IMR-90 (cell line): ENCODE measurements around the gene MADD.

ENCODE experiments used
- BHLHE40 ChIP-seq: fragments of 150-350 bp; IDR thresholded peaks from 2 replicates; pipeline ENCODE4 v1.6.1; 2016; ENCODE audit warnings: mild to moderate bottlenecking, low read depth, low read length
- CEBPB ChIP-seq: IDR thresholded peaks from 2 replicates; pipeline ENCODE4 v1.6.1; 2012; ENCODE audit warnings: low read depth, low read length, improper control_type of control experiment
- CHD1 ChIP-seq: IDR thresholded peaks from 2 replicates; pipeline ENCODE4 v1.6.1; 2012; ENCODE audit warnings: low read depth, low read length, improper control_type of control experiment
- MAFK ChIP-seq: IDR thresholded peaks from 2 replicates; pipeline ENCODE4 v1.6.1; 2012; ENCODE audit warnings: low read depth, low read length, improper control_type of control experiment
- MXI1 ChIP-seq: IDR thresholded peaks from 2 replicates; pipeline ENCODE4 v1.6.1; 2012; ENCODE audit warnings: low read depth, mild to moderate bottlenecking, low read length, moderate library complexity, borderline replicate concordance
- NFE2L2 ChIP-seq: fragments of 150-350 bp; IDR thresholded peaks from 2 replicates; pipeline ENCODE4 v1.6.1; 2016; ENCODE audit warnings: low read depth, mild to moderate bottlenecking, low read length
- POLR2A ChIP-seq: IDR thresholded peaks from 2 replicates; pipeline ENCODE4 v1.6.1; 2012; ENCODE audit warnings: mild to moderate bottlenecking, low read depth, low read length
- RAD21 ChIP-seq: IDR thresholded peaks from 2 replicates; pipeline ENCODE4 v1.6.1; 2012; ENCODE audit warnings: low read length, improper control_type of control experiment
- RCOR1 ChIP-seq: IDR thresholded peaks from 2 replicates; pipeline ENCODE4 v1.6.1; 2012; ENCODE audit warnings: mild to moderate bottlenecking, low read length, improper control_type of control experiment; ENCODE audit not compliant: insufficient replicate concordance
- RFX5 ChIP-seq: IDR thresholded peaks from 2 replicates; pipeline ENCODE4 v1.8.0; 2012; ENCODE audit warnings: low read depth, mild to moderate bottlenecking, low read length, moderate library complexity
- SMC3 ChIP-seq: fragments of 150-350 bp; IDR thresholded peaks from 2 replicates; pipeline ENCODE4 v1.6.1; 2016; ENCODE audit warnings: low read depth, mild to moderate bottlenecking, antibody characterized with exemption, low read length, moderate library complexity
- TF ChIP-seq, protein P1 (sequence below): conservative IDR thresholded peaks from 2 replicates; pipeline ENCODE4 v1.5.1; 2012; ENCODE audit warnings: mild to moderate bottlenecking, low read depth, low read length, improper control_type of control experiment
- TF ChIP-seq, protein P2 (sequence below): fragments of 150-350 bp; IDR thresholded peaks from 2 replicates; pipeline ENCODE4 v1.6.1; 2016; ENCODE audit warnings: low read depth, mild to moderate bottlenecking, low read length, moderate library complexity, borderline replicate concordance
- TF ChIP-seq, protein P3 (sequence below): fragments of 150-350 bp; IDR thresholded peaks from 2 replicates; pipeline ENCODE4 v1.6.1; 2017; ENCODE audit warnings: mild to moderate bottlenecking, antibody characterized with exemption, low read length, low read depth

DNA sequence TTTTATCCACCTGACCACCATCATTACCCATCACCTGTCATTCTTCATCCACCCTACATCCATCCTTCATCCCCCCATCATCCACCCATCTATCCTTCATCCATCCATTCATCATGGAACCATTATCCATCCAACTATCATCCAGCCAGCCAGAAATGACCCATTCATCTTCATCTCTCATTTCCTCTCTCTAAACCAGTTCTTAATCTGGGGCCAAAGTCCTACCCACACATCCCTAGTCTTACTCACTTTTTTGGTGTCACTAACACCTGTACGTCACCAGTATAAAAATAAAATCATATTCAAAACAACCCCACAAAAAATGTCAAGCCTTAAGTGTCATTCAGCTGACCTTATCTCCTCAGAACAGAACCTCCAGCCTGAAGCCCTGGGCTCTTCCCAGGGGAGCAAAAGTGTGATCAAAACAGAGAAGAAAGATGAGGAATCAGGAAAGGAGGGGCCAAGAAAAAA lies 96.1 kb downstream of the MADD start:
- TF ChIP-seq, protein P1, sequence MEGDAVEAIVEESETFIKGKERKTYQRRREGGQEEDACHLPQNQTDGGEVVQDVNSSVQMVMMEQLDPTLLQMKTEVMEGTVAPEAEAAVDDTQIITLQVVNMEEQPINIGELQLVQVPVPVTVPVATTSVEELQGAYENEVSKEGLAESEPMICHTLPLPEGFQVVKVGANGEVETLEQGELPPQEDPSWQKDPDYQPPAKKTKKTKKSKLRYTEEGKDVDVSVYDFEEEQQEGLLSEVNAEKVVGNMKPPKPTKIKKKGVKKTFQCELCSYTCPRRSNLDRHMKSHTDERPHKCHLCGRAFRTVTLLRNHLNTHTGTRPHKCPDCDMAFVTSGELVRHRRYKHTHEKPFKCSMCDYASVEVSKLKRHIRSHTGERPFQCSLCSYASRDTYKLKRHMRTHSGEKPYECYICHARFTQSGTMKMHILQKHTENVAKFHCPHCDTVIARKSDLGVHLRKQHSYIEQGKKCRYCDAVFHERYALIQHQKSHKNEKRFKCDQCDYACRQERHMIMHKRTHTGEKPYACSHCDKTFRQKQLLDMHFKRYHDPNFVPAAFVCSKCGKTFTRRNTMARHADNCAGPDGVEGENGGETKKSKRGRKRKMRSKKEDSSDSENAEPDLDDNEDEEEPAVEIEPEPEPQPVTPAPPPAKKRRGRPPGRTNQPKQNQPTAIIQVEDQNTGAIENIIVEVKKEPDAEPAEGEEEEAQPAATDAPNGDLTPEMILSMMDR: no peak
- TF ChIP-seq POLR2A: no peak
- TF ChIP-seq, protein P2, sequence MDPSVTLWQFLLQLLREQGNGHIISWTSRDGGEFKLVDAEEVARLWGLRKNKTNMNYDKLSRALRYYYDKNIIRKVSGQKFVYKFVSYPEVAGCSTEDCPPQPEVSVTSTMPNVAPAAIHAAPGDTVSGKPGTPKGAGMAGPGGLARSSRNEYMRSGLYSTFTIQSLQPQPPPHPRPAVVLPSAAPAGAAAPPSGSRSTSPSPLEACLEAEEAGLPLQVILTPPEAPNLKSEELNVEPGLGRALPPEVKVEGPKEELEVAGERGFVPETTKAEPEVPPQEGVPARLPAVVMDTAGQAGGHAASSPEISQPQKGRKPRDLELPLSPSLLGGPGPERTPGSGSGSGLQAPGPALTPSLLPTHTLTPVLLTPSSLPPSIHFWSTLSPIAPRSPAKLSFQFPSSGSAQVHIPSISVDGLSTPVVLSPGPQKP: no peak
- TF ChIP-seq CEBPB: no peak
- TF ChIP-seq SMC3: no peak
- TF ChIP-seq MXI1: no peak
- TF ChIP-seq, protein P3, sequence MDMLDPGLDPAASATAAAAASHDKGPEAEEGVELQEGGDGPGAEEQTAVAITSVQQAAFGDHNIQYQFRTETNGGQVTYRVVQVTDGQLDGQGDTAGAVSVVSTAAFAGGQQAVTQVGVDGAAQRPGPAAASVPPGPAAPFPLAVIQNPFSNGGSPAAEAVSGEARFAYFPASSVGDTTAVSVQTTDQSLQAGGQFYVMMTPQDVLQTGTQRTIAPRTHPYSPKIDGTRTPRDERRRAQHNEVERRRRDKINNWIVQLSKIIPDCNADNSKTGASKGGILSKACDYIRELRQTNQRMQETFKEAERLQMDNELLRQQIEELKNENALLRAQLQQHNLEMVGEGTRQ: no peak
- no peak for TF ChIP-seq RAD21
- no peak for TF ChIP-seq RFX5
- no peak for TF ChIP-seq BHLHE40
- no peak for TF ChIP-seq MAFK
- no peak for TF ChIP-seq NFE2L2
- no peak for TF ChIP-seq RCOR1
- TF ChIP-seq CHD1: no peak
